Measurements from ENCODE around the gene RPS6KB2.

DNA sequence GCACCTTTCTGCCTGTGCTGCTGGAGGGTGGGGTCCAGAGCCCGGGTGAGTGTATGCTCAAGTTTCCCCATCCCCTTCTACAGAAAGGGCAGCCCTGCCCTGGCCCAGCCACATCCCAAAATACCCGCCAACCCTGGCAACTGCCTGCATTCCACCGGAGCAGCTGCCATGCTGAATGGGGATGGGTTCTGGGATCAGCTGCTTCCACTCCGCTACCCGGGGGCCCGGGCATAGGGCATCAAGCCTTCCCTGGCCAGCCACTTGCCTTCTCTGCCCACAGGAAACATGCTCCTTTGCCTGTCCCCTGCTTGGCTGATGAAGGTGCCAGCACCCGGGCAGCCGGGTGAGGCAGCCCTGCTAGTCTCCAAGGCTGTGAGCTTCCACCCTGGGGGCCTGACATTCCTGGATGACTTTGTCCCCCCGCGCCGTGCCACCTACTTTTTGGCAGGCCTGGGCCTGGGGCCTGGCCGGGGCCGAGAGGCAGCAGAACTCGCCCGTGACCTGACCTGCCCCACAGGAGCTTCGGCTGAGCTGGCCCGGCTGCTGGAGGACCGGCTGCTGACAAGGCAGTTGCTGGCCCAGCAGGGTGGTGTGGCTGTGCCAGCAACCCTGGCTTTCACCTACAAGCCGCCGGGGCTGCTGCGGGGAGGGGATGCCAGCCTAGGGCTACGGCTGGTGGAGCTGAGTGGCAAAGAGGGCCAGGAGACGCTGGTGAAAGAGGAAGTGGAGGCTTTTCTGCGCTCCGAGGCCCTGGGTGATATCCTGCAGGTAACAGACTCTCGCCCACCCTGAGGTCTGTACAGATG lies 9.6 kb upstream of the RPS6KB2 start:
- TF ChIP-seq CTCF (IDR thresholded peaks at IDR 0.05), result no peak
- TF ChIP-seq POLR2A (IDR thresholded peaks at IDR 0.05), result no peak

Data from uterus (tissue), 2 donors.